Gastrocnemius medialis (tissue), 4 donors: ENCODE data around the gene COMP. TPM values are rescaled to one million over a fixed set of nuclear protein-coding genes. Genes with fewer than 3 reads are reported as not detected.

ENCODE experiments used
- ATAC-seq, 2 donors: fragments of 150-250 bp; one replicate each; pipeline ENCODE4 v1.9.1; 2016
- DNase-seq, 2 donors: peaks; one replicate each; pipeline ENCODE4 v3.0.0-alpha.2; 2019
- H3K27ac ChIP-seq, 4 donors: fragments of 200-600 bp; sonication (generic); 1 replicate in 1 of 4; 2 replicates in 3 of 4; pipeline ENCODE4 v1.5.1; 2016 to 2018; ENCODE audit warnings: mild to moderate bottlenecking in 2 of 4, moderate library complexity in 1 of 4
- H3K27me3 ChIP-seq, 3 donors: fragments of 200-600 bp; sonication (generic) in 2 of 3; 1 replicate in 1 of 3; 2 replicates in 2 of 3; pipeline versions ENCODE4 v1.5.1 to v1.6.0; 2016 to 2019; ENCODE audit warnings: mild to moderate bottlenecking in 1 of 3, moderate library complexity in 1 of 3
- H3K36me3 ChIP-seq, 2 donors: fragments of 200-600 bp; sonication (generic) in 1 of 2; one replicate each; pipeline ENCODE4 v1.5.1; 2017 to 2018
- H3K4me1 ChIP-seq, 2 donors: fragments of 200-600 bp; sonication (generic) in 1 of 2; one replicate each; pipeline ENCODE4 v1.5.1; 2016 to 2017; ENCODE audit warnings: mild to moderate bottlenecking in 2 of 2
- H3K4me3 ChIP-seq, 4 donors: fragments of 200-600 bp; sonication (generic) in 3 of 4; 1 replicate in 1 of 4; 2 replicates in 3 of 4; pipeline ENCODE4 v1.5.1; 2016 to 2019; ENCODE audit warnings: mild to moderate bottlenecking in 2 of 4
- H3K9me3 ChIP-seq, 3 donors: fragments of 200-600 bp; sonication (generic) in 2 of 3; 1 replicate in 1 of 3; 2 replicates in 2 of 3; pipeline ENCODE4 v1.5.1; 2016 to 2019
- POLR2A ChIP-seq, 2 donors: fragments of 450-650 bp; IDR thresholded peaks; one replicate each; pipeline ENCODE4 v1.6.1; 2017; ENCODE audit warnings: antibody characterized with exemption in 2 of 2, mild to moderate bottlenecking in 2 of 2, moderate library complexity in 2 of 2
- in situ Hi-C, 4 donors: fragments of 200-750 bp; cut with MboI; loops; one replicate each; pipeline versions ENCODE4 v1.15.0 to v1.8.0; 2017; ENCODE audit warnings: low sequenced_read_pairs in 4 of 4
- intact Hi-C: fragments of 100-400 bp; cut with DNase I; formaldehyde crosslinking; loops from one replicate; pipeline ENCODE4 v1.15.1; 2023; ENCODE audit warnings: low total_unique reads
- total RNA-seq, 4 donors: library from RNA; depleted of rRNA; stranded (reverse); fragments of >200 nt; gene quantifications; one replicate each; pipeline versions ENCODE4 v1.1.0 to v1.2.3, GENCODE V29; 2016
- TF ChIP-seq, protein P1 (sequence below), 5 experiments: fragments of 450-650 bp in 3 of 5; fragments of 200-600 bp in 2 of 5; sonication (generic) in 2 of 5; IDR thresholded peaks in 4 of 5; conservative IDR thresholded peaks in 1 of 5; 1 replicate in 4 of 5; 2 replicates in 1 of 5; pipeline ENCODE4 v1.5.1; 2016 to 2019; ENCODE audit warnings: antibody characterized with exemption in 5 of 5, mild to moderate bottlenecking in 3 of 5, moderate library complexity in 3 of 5

COMP gene
- total RNA-seq, 4 donors from 2014 or later = 0.24 to 77.8 (median 1.3) TPM; not detected in 1

DNA sequence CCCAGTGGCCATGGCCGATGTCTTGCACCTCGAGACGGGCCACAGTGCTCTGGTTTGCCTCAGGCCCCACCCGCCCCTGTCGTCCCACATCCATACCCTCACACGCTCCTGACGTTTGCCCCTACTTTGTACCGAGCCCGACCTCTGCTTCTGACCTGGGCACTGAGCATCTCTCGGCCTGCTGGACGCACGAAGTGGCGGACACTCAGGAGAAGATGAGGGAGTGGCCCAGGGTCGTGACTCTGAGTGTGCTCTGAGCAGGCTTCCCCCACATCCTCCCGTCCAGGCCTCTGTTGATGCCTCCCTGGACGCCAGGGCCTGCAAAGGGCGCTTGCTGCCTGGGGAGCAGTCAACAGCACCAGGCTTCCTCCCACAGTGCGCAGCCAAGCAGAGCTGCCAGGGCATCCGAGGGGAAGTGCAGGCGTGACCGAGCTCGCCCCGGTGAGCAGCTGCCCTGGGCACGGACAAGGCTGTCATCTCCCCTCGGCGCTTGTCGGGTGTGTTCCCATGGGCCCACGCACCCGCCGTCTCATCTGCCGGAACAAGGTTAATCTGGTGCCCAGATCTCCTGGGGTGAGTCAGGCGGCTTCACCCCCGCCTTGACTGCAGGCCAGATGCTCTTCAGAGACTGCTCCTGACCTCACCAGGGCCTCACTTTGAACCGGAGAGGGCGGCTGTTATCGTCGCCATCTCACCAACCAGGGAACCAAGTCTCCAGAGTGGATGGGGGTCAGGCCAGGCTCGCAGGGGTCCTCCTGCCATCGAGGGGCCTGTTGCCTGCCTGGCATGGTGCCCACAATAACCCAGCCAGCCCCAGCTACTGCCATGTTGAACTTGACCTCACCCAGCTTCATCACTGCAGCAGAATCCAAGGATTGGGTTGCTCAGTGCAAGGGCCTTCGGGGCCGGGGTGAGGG lies 27.2 kb downstream of the COMP start:
- in situ Hi-C loops = no loop called here

DNA sequence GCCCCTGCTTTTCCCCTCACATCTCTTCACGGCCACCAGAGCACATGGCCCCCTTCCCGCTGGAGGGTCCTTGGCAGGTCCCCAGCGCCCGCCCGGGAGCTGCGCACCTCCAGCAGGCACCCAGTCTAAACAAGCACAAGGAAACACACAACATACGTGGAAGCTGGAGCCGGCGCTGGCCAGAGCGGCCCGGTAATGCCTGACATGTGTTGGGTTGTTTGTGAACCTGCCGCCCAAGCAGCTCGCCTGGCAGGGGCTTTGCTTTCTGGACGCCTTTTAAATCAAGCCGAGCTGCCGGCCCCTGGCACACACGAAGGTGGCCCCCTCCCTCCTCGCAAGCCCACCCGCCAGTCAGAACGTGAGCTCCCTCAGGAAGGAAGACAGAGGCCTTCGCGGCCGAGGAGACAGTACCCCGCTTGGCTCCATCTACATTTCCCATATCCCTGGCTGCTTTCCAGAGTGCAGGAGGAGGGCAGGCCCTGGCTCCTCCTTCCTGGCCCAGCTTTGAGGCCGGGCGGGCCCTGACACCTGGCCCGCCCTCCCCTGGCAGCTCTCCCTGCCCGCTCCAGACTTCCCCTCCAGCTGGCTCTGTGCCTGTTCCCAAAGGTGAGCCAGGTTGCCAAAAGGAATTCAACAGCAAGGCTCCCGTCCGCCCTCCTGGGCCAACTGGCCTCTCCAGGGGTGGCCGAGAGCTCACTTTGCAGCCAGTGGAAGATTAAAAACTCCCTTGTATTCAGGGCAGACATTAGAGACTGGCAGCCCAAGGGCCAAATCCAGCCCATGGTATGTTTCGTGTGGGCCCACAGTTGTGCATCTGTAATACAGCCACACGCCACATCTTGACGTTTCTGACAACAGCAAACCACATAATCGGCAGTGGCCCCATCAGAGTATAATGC lies 28.7 kb downstream of the COMP start:
- TF ChIP-seq POLR2A (IDR thresholded peaks at IDR 0.05) = no peak
- TF ChIP-seq, protein P1, sequence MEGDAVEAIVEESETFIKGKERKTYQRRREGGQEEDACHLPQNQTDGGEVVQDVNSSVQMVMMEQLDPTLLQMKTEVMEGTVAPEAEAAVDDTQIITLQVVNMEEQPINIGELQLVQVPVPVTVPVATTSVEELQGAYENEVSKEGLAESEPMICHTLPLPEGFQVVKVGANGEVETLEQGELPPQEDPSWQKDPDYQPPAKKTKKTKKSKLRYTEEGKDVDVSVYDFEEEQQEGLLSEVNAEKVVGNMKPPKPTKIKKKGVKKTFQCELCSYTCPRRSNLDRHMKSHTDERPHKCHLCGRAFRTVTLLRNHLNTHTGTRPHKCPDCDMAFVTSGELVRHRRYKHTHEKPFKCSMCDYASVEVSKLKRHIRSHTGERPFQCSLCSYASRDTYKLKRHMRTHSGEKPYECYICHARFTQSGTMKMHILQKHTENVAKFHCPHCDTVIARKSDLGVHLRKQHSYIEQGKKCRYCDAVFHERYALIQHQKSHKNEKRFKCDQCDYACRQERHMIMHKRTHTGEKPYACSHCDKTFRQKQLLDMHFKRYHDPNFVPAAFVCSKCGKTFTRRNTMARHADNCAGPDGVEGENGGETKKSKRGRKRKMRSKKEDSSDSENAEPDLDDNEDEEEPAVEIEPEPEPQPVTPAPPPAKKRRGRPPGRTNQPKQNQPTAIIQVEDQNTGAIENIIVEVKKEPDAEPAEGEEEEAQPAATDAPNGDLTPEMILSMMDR (IDR thresholded peaks at IDR 0.05 in 4 of 5, conservative IDR thresholded peaks at IDR 0.05 in 1 of 5) = no peak
- H3K4me3 ChIP-seq = peak overlapping the region in 3 of 4 donors; percentile 11 to 29 (median 22)
- in situ Hi-C loops = no loop called here
- peak overlapping the region; percentile 58 to 80 (median 68) for H3K27ac ChIP-seq
- peaks cover 22 to 31% of the 10 kb centered on the region in 2 donors for H3K4me1 ChIP-seq
- ATAC-seq (peak; percentile 67 to 80), DNase-seq (peak; percentile 51 to 89)
- no peaks in the 10 kb centered on the region for H3K27me3 ChIP-seq
- H3K36me3 ChIP-seq = no peaks in the 10 kb centered on the region
- H3K9me3 ChIP-seq = no peaks in the 10 kb centered on the region
- intact Hi-C loops = loop anchor here (5.0 kb wide), 1 partner anchor 85 kb away; no protein-coding TSS in a partner anchor

More for the DNA sequence above, 27.2 kb downstream of the COMP start:
- ATAC-seq = peak; percentile 57 to 61
- TF ChIP-seq POLR2A (IDR thresholded peaks at IDR 0.05) = peak in 1 of 2 donors; percentile 13
- TF ChIP-seq, protein P1 (IDR thresholded peaks at IDR 0.05 in 4 of 5, conservative IDR thresholded peaks at IDR 0.05 in 1 of 5) = no peak
- H3K9me3 ChIP-seq = no peaks in the 10 kb centered on the region
- no peaks in the 10 kb centered on the region for H3K36me3 ChIP-seq
- H3K4me1 ChIP-seq = peaks cover 25 to 31% of the 10 kb centered on the region in 2 donors
- no peaks in the 10 kb centered on the region for H3K27me3 ChIP-seq
- DNase-seq = peak; percentile 48 to 79
- no peak overlapping the region for H3K4me3 ChIP-seq
- intact Hi-C loops = loop anchor here (5.0 kb wide), 1 partner anchor 83 kb away; no protein-coding TSS in a partner anchor
- peak overlapping the region; percentile 42 to 80 (median 50) for H3K27ac ChIP-seq

DNA sequence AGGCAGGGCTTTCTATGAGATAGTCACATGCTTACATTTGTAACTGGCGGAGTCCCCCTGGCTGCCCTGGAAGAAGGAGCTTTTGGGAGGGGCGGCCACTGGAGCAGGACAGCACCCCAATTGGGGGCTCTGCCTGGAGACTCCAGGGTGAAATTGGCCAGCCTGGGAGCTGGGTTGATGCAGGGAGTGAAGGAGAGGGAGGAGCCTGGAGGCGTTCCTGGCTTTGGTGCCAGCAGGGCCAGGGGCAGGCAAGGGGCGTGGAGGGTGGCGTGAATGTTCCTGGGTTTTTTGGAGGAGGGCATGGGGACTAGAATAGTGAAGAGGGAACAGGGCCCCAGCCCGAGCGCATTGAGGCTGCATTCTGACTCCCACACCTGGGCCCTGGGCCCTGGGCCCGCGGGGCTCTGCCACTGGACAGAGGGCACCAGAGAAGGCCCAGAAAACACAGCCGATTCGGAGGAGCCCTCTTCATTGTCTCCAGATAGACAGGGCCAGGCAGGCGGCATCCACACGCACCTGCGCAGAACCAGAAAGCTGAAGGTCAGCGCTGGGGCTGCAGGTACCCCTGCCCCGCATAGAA lies 29.5 kb downstream of the COMP start:
- DNase-seq = no peak
- Histone ChIP-seq H3K4me3 (no peak overlapping the region), H3K9me3 (no peaks in the 10 kb centered on the region), H3K4me1 (peaks cover 22 to 31% of the 10 kb centered on the region in 2 donors), H3K27me3 (no peaks in the 10 kb centered on the region), H3K27ac (peak overlapping the region; percentile 58 to 80 (median 68)), H3K36me3 (no peaks in the 10 kb centered on the region)
- intact Hi-C loops (loop anchor here (5.0 kb wide), 1 partner anchor 86 kb away; no protein-coding TSS in a partner anchor), in situ Hi-C loops (no loop called here)
- TF ChIP-seq, protein P1 (IDR thresholded peaks at IDR 0.05 in 4 of 5, conservative IDR thresholded peaks at IDR 0.05 in 1 of 5) = no peak
- TF ChIP-seq POLR2A (IDR thresholded peaks at IDR 0.05) = no peak
- no peak for ATAC-seq
